NCI-H1105 treated with DMSO at 0.1 percent for 48 hours (cell line): ENCODE measurements around the gene MEX3A.
A peak's percentile ranks its signal among the peaks of the same experiment; 100 is the strongest.
"Not testable (repeated sequence)": the region's sequence is repeated elsewhere in the genome, so short reads cannot be mapped to it uniquely, and the experiment has no call there.

ENCODE experiments used
- DNase-seq: peaks from one replicate; lab custom pipeline; 2025; lab: John Stamatoyannopoulos, UW

MEX3A gene

DNA sequence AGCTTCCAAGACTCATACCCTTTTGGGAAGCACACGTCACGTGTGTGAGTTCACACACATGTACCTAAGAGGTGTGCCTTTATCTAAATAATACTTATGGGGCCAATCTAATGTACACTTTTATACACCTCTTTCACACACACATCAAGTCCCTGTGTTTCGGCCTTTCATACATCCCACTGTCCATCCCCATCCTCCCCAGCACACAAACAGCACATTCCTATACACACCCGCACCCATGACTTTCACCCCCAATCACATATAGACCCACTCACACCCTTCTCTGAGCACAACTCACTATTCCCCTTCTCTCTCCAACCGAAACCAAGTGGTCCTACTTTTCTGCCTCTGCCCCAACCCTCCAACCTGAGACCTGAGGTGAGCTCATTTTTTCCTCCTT is 3.5 kb downstream of the MEX3A start:
- no peak for DNase-seq

DNA sequence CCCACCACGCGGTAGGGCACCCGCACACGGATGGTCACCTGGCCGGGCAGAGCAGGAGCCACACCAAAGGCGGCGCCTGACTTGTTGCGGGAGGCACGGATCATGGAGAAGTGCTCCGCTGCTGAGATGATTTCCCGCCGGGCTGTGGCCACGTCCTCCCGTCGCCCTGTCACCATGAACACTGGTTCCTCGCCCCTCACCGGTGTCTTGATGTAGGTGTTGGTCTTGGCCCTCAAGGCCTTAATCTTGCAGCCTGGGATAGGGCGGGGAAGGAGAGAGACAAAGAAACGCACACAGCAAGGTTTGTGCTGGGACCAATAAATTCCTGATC is 4.9 kb downstream of the MEX3A start:
- no peak for DNase-seq

- no peak for DNase-seq
Measured at GRCh38 chr1:156076609-156077429, 5.4 kb downstream of the MEX3A start.

DNA sequence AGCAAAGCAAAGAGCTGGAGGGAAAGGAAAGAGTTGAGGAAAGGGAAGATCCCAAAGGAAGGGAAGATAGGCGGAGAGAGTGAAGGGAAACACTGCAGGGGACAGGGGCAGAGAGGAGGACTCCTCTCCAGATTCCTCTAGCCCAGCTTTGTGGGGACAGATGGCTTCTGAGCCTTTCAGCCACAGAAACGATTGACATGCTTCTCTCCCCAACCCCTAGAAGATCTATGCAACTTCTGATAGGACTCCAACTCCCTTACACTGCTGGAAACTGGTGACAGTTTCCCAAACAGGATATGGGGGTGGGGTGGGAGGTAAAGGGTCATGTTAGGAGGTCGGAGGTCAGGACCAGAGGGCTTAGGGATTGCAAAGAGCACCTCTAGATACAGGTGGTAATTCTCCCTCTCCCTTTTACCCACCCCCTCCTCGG is 6.5 kb downstream of the MEX3A start:
- DNase-seq, result no peak

DNA sequence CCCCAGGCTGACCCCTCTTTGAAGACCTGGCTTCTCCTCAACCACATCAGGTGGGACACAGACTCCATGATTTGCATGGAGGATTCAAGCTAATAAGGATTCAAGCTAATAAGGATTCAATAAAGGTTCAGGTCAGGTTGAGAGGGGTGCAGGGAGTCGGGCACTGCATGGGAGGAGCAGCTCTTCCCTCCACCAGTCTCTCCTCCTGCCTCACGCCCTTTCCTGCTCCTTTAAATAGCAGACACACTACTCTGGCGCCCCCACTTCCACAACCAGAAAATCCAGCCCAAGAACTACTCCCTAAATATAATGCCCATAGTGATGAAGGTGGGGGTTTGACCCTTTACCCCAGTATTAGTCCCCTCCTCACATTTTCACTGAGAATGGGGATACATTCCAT is 7.1 kb downstream of the MEX3A start:
- DNase-seq, result no peak

- DNase-seq, result no peak
Measured at GRCh38 chr1:156074661-156075060, 7.6 kb downstream of the MEX3A start.

- no peak for DNase-seq
Measured at GRCh38 chr1:156073740-156074139, 8.5 kb downstream of the MEX3A start.

DNA sequence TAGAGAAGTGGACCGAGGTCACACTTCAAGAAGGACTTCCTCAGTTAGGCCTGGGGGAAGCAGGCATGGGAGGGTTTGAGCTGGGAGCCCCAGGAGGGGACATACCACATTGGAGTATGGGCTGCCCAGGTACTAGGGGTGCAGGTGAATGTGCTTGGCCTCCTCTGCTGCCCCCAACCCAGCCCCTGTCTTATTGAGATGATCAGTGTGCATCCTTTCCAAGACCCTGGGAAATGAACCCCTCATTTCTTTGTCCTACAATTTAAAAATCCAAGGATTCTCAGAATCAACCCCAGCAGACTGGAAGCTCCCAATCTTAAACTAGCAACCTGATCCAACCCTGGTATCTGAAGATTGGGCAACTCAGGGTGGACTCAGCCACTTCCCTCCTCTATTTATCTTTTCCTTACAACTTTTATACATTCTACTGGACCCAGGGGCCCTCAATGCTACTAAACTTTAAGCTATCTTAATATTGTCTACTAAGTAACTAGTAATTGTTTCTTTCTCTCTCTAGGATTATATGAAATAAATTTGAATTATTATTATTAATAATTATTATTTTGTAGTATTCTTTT is 9.1 kb downstream of the MEX3A start:
- no peak for DNase-seq

- DNase-seq, result no peak
Measured at GRCh38 chr1:156072251-156072650, 10.0 kb downstream of the MEX3A start.

- DNase-seq, result not testable (repeated sequence)
Measured at GRCh38 chr1:156071332-156071816, 10.9 kb downstream of the MEX3A start.

- DNase-seq, result peak; percentile 80
Measured at GRCh38 chr1:156070548-156070947, 11.7 kb downstream of the MEX3A start.

DNA sequence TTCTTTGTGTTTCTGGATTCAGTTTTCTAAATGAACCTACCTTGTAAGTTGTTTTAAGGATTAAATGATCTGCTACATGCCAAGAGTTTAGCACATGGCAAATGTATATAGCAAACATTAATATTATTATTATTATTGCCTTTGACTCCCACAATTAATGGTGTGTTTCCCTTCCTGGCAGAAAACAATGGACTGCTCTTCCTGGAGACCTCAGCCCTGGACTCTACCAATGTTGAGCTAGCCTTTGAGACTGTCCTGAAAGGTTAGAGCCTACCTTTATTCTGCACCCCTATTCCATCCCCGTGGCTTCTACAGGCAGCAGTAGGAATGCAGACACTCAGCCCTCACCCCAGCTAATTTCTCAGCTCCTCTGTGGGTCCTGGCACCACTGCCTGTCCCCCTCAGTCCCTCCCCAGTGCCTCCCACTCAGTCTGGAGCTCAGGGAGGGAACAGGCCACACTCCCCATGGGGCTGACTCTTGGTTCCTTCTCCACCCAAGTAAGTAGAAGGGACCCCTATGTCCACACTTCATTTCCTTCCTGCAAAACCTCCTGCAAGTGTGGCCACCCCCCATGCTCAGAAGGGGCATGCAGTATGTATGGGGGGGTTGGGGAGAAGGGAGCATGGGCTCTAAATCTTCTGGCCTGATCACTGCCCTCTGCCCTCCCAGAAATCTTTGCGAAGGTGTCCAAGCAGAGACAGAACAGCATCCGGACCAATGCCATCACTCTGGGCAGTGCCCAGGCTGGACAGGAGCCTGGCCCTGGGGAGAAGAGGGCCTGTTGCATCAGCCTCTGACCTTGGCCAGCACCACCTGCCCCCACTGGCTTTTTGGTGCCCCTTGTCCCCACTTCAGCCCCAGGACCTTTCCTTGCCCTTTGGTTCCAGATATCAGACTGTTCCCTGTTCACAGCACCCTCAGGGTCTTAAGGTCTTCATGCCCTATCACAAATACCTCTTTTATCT is 12.5 kb downstream of the MEX3A start:
- no peak for DNase-seq

- DNase-seq, result no peak
Measured at GRCh38 chr1:156067262-156067661, 15.0 kb downstream of the MEX3A start.

DNA sequence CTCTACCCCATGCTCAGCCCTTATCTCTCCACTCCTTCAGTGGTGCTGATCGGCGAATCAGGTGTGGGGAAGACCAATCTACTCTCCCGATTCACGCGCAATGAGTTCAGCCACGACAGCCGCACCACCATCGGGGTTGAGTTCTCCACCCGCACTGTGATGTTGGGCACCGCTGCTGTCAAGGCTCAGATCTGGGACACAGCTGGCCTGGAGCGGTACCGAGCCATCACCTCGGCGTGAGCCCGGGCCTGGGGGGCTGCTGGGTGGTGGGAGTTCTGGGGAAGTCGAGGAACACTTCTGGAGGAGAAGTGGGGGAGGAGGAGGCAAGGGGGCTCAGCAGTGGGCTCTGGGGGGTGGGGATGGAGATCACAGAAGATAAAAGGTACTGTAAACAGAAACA is 16.4 kb downstream of the MEX3A start:
- DNase-seq, result no peak

DNA sequence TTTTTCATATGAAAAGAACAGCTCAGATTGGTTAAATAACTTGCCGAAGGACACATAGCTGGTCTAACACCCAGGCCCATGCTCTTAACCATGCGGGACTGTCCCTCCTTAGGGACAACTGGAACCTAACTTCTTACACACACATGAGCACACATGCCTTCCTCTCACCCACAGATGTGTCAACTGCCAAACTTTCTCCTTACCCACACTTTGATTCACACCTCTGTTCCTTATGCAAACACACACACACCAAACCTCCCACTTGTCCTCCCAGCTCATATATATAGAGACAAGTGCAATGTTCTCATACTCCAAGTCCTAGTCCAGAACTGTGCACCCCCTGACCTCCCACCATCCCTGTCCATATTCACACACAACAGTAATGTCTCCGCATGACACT is 17.1 kb downstream of the MEX3A start:
- DNase-seq, result no peak

- no peak for DNase-seq
Measured at GRCh38 chr1:156064615-156065014, 17.6 kb downstream of the MEX3A start.

DNA sequence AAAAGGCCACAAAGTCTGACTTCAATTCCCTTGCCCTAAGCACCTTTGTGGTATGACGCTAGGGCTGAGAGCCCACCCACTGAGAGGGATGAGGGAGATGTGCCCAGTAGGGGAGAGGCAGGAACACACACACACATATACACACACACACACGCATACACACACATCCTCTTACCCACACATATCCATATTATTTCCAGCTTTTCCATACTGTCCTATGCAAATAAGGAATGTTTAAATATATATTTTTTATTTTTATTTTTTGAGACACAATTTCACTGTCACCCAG is 18.3 kb downstream of the MEX3A start:
- no peak for DNase-seq

- no peak for DNase-seq
Measured at GRCh38 chr1:156062189-156062588, 20.1 kb downstream of the MEX3A start.

DNA sequence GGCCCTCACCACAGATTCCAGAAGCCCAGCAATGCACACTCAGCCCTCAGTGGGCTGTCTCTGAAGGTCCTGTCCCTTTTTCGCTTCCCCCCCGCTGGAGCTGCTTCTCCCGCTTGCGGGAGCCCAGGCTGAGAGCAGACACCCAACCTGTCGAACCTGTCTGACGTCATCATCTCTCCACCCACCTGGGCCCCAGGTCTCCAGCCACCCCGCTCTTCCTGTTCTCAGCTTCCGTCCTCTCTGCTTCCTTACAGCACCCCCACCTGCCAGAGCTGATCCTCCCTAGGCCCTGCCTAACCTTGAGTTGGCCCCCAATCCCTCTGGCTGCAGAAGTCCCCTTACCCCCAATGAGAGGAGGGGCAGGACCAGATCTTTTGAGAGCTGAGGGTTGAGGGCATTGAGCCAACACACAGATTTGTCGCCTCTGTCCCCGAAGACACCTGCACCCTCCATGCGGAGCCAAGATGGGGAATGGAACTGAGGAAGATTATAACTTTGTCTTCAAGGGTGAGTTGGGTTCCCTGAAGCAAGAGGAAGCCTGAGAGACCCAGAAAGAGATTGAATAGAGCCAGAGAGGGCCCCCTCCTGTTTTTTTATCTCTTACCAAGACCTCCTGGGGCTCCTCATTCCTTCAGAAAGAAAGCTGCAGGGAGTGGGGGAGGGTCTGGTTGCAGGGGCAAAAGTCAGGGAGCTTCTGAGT is 21.2 kb downstream of the MEX3A start, which contains the start of gene RAB25:
TSS of gene RAB25 (plus strand) at position 224 of the 700 bp plus-strand sequence. CDS start at position 465, 241 bp downstream.
- peak; percentile 43 for DNase-seq

DNA sequence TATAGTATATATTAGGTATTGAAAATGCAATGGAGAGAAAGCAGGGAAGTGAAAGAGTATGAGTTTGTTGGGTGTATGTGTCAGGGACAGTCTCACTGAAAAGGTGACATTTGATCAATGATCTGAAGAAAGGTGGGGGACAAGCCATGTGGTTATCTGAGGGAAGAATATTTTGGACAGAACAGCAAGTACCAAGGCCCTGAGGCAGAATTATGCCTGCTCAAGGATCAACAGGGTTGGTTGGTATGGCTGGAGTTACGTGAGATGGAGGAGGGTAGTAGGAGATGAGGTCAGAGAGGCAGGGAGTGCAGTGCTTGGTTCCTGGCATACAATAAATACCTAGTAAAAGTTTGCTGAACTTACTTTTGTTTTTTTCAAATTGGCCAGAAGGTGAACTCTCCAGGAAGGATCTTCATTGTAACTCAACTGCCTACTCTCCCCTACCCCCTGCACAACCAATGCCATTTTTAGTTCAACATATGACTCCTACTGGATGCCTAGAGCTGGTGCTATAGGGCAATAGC is 25.9 kb downstream of the MEX3A start:
- no peak for DNase-seq

DNA sequence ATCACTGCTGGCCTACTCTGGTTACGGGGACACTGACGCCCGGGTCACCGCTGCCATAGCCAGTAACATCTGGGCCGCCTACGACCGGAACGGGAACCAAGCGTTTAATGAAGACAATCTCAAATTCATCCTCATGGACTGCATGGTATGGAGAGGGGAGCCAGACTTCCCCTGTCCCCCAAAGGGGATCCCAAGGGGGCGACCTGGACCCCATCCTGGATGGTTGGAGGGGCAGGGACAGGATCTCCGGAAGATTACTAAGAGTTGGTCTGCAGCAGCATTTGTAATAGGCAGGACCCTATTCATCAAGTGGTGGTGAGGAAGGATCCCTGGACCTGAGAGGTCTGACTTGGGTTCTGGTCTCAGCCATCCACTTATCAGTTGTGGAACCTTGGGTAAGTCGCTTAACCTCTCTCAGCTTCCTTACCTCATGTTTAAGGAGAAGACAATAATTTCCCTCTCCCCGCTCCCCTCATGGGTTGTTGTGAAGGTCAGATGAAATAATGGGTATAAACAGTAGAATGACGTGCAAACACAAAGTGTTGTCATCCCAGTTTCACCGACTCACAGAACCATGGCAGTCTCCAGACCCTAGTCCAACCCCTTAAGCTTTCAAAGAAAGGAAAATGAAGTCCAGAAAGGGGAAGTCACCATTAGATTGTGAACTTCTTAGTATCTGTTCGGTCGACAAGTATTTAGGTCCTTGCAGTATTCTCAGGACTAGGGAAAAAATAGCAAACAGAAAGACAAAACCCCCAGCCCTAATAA is 26.8 kb downstream of the MEX3A start:
- no peak for DNase-seq
